Measurements from ENCODE around the gene LTBP1. TPM values are rescaled to one million over a fixed set of nuclear protein-coding genes. Genes with fewer than 3 reads are reported as not detected.
"Not testable (repeated sequence)": the region's sequence is repeated elsewhere in the genome, so short reads cannot be mapped to it uniquely, and the experiment has no call there.

Gene LTBP1, protein sequence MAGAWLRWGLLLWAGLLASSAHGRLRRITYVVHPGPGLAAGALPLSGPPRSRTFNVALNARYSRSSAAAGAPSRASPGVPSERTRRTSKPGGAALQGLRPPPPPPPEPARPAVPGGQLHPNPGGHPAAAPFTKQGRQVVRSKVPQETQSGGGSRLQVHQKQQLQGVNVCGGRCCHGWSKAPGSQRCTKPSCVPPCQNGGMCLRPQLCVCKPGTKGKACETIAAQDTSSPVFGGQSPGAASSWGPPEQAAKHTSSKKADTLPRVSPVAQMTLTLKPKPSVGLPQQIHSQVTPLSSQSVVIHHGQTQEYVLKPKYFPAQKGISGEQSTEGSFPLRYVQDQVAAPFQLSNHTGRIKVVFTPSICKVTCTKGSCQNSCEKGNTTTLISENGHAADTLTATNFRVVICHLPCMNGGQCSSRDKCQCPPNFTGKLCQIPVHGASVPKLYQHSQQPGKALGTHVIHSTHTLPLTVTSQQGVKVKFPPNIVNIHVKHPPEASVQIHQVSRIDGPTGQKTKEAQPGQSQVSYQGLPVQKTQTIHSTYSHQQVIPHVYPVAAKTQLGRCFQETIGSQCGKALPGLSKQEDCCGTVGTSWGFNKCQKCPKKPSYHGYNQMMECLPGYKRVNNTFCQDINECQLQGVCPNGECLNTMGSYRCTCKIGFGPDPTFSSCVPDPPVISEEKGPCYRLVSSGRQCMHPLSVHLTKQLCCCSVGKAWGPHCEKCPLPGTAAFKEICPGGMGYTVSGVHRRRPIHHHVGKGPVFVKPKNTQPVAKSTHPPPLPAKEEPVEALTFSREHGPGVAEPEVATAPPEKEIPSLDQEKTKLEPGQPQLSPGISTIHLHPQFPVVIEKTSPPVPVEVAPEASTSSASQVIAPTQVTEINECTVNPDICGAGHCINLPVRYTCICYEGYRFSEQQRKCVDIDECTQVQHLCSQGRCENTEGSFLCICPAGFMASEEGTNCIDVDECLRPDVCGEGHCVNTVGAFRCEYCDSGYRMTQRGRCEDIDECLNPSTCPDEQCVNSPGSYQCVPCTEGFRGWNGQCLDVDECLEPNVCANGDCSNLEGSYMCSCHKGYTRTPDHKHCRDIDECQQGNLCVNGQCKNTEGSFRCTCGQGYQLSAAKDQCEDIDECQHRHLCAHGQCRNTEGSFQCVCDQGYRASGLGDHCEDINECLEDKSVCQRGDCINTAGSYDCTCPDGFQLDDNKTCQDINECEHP (N-terminal part only)
- polyA plus RNA-seq (ENCODE audit: insufficient read length in 3 of 3): 10 to 100 TPM; 74.7 to 90.0 (median 83.3) TPM

DNA sequence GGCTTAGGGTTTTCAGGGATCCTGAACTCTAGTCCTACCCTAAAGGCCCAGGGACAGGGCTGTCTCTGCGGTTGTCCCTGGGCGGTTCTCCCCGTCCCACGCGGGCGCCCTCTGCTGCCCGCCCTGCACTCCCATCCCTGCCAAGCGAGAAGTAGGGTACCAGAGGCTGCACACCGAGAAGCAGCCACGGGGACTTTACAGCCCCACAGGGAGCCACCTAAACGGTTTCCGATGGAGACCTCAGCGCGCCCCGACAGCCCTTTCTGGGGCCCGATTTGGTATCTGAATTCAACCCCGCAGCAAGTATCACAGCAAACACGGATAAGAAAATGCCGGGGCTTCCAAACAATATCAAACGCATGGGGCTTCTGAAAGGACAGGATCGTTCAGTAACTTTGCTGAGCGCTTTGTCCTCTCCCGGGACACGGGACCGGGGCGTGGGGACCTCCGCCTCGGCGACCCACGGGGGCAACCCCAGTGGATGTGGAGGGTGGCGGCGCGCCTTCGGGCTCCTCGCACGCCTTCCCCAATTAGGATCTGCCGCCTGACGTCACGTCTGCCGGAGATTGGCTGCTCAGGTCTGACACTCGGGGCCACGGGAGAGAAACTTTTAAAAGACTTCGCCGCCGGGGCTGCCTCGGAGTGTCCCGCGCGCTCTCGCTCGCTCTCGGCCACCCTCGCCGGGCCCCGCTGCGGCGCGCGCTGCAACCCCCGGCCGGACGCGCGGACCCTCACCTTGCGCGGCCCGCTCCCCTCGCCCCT is at the start of gene LTBP1:
LTBP1 (plus strand) TSS at position 640 of the 762 bp plus-strand sequence. CDS start 372 bp downstream, outside the sequence.
- peak in 2 of 3 donors; percentile 62 to 66 for DNase-seq (ENCODE audit: low read depth in 3 of 3, low spot score in 2 of 3)

DNA sequence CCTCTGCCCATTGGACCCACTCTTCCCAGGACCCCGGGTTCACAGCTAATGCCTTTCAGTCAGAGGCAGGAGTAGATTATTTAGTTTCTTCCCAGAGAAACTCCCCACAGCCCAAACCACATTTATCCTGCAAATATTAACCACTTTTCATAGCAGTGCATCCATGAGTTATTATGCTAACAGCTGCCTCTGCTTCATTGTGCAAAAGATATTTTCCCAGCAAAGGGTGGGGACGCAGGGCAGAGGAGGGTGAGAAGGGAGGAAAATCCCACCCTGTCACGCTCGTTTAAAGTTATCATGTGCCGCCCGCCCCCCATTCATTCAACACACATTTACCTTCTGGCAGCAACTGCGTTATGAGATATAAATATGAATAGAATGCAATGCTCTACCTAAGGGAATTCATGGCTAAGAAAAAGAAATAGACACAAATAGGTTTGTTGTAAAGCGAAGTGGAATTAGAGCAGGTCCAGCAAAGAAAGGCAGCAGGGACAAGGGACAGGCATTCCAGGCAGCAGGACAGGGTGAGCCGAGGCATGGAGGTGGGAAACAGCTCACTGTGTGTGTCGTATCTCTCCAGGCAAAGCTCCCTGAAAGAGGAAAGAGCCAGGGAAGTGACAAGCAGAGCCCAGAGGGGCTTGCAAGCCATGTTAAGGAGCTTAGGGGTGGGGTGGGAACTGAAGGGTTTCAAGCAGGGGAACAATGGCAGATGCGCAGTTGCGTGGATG is 46.3 kb upstream of the LTBP1 start:
- no peak for DNase-seq (ENCODE audit: low read depth in 3 of 3, low spot score in 2 of 3)

DNA sequence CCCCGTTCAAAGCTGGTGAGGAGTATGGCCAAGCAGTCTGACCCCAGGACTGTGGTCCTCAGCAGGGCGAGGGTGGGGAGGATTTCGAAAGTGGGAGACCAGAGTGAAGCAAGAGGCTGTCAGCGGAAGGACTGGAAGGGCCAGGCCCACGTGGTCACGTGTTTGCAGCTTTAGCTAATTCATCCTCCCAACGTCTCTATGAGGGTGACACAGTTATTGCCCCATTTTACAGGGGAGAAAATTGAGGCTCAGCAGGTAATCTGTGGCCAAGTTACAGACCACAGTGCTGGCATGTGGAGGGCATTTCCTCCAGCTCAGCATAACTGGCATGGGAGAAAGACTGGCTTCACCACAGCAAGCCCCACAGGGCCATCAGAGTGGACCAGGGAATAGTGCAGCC is 45.4 kb upstream of the LTBP1 start:
- DNase-seq (ENCODE audit: low read depth in 3 of 3, low spot score in 2 of 3): no peak

DNA sequence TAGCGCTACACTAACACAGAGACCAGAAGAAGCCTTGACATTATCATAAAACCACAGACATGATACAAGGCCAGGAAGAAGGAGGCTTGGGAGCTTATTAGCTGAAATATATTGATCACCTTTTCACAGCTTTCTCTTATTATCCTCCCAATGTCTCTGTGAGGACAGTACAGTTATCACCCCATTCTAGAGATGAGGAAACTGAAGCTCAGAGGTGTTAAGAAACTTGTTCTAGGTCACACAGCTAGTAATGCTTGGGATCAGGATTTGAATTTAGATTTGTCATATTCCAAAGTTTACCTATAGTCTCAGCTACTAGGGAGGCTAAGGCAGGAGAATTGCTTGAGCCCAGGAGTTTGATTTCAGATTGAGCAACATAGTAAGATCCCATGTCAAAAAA is 44.6 kb upstream of the LTBP1 start:
- no peak for DNase-seq (ENCODE audit: low read depth in 3 of 3, low spot score in 2 of 3)

DNA sequence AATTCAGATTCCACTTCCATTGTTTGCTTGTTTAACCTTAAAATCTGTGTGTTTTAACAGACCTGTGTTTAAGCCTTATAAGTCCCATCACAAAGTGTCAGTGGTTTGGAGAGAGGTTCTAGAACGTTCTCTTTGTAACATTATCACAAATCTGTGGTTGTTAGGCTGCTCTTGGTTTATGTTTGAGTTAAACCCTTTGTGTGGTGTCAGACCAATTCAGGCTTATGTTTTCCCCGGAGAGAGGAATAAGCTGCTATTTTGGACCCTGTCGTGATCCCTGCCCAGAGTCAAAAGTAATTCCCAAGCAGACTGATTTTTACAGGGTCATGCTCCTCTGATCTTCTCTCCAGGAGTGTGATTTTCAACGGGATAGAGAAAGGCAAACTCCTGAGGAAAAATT is 43.8 kb upstream of the LTBP1 start:
- no peak for DNase-seq (ENCODE audit: low read depth in 3 of 3, low spot score in 2 of 3)

DNA sequence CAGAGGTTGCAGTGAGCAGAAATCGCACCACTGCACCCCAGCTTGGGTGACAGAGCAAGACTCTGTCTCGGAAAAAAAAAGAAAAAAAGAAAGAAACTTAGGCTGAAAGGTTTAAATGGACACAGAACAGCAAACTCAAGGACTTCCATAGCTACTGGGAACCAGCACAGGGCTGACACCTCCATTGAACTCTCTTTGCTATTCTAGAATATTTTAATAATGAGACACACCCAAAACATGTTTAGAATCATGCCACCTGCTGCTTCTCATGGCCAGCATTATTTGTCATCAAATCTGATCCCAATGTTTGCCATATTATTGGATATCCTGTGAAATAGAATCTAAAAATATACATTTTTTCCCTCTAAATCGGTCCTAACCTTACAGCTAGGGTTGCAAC is 42.7 kb upstream of the LTBP1 start:
- DNase-seq (ENCODE audit: low read depth in 3 of 3, low spot score in 2 of 3): no peak

DNA sequence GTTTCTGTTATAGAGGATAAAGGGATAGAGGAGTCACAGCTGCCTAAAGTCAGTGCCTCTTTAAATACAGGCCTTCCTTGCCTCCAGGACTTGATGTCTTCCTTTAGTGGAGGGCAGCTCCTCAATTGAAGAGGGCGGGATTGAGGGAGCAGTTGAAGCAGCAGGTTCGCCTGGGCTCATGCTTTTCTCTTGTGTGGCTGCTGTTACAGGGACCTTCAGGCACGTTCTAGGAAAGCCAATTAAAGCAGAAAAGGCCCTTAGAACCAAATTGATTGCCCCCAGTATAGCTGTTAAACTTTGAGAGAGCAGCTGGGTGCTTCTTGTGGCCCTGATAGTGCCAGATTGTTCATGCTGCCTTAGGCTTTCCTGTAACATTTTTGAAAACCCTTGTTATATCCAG is 42.0 kb upstream of the LTBP1 start:
- no peak for DNase-seq (ENCODE audit: low read depth in 3 of 3, low spot score in 2 of 3)

DNA sequence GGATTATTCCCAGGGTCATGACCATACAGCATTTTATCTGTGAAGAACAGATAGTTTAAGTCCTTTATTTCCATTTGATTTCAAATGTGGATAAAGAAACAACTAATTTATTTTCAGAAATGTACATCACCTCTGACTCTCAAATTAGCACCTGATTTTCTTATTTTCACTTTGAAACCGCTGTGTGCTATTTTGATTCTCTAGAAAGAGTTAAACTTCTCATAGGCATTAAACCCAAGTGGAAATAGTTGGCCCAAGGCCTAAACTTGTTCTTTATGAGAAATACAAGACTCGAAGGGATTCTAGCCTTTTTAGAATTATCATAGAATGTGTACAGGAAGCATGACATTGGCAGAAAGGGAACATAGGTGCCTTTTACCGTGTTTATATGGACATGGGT is 41.5 kb upstream of the LTBP1 start:
- DNase-seq (ENCODE audit: low read depth in 3 of 3, low spot score in 2 of 3): no peak

DNA sequence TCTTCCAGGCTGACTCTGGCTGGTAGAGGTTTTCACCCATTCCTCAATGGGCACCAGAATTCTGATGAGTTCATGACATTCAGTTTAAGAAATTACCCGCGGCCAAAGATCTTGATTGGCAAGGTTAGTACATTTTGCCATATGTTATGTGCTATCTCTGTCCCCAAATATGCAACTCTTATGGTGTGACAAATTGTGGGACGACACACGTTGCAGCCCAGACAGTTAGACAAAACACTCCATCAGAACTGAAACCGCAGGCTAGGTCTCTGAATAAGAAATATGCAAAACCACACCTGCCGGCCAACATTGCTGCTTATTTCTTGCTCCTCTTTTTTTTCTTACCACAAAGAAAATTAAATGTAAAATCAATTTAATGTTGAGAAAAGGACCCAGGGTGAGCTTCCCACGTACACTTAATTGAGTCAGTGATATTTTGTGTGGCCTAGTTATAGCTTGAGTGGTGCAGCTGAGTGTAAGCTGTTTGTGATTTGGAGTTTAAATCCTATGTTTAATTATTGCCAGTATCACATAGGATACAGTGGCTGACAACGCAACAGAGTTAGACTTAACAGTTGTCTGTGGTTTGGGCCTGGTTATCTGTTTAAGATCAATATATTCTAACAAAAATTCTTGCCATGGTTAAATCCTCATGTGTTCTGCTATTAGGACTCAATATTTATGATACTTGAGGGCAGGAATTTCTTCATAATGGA is 35.7 kb upstream of the LTBP1 start:
- DNase-seq (ENCODE audit: low read depth in 3 of 3, low spot score in 2 of 3): no peak

DNA sequence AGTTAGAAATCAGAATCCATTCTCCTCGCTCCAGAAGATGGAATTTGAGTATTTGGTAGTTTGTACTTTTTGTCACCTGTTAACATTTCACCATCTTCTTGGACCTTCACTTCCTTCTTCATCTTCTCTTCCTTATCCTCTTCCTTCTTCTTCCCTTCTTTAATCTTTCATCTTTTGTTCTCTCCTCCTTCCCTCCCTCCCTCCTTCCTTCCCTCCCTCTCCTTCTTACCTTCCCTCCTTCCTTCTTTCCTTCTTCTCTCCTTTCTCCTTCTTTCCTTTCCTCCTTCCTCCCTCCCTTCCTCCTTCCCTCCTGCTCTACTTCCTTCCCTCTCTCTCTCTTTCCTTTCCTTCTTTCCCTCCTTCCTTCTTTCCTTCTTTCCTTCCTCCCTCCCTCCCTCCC is 31.1 kb upstream of the LTBP1 start:
- DNase-seq (ENCODE audit: low read depth in 3 of 3, low spot score in 2 of 3): no peak

DNA sequence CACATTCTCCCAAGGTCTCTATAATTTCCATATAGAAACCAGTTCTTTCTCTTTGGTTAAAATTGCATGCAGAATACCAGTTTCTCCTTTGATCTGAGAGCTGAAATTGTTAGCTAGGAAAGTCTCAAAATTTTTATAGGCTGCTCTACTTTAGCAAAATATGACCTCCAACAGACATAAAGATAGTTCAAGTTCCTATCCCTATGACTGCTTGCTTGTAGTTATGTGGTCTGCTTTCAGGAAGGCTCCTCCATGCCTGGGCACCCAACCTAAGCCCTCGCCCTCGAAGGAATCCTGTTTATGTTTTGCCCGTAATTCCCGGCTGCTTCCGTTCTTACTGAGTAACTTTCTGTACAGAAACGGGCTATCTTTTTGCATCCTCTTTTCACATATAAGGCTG is 28.0 kb upstream of the LTBP1 start:
- no peak for DNase-seq (ENCODE audit: low read depth in 3 of 3, low spot score in 2 of 3)

DNA sequence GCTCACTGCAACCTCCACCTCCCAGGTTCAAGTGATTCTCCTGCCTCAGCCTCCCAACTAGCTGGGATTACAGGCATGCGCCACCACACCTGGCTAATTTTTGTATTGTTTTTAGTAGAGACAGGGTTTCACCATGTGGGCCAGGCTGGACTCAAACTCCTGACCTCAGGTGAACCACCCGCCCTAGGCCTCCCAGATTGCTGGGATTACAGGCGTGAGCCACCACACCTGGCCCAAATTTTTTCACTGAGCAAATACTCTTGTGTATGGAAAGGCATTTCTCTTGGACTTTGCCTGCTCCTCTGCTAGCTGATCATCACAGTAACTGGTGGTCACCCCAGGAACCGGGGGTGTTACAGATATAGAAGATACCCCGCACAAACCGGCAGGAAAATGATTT is 26.9 kb upstream of the LTBP1 start:
- DNase-seq (ENCODE audit: low read depth in 3 of 3, low spot score in 2 of 3): not testable (repeated sequence)

DNA sequence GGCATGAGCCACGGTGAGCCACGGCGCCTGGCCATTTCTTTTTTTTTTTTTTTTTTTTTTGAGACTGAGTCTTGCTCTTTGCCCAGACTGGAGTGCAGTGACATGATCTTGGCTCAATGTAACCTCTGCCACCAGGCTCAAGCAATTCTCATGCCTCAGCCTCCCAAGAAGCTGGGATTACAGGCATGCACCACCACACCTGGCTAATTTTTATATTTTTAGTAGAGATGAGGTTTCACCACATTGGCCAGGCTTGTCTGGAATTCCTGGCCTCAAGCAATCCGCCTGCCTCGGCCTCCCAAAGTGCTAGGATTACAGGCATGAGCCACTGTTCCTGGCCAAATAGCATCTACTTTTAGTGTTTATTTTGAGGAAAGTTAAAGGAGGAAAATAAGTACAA is 25.3 kb upstream of the LTBP1 start:
- DNase-seq (ENCODE audit: low read depth in 3 of 3, low spot score in 2 of 3): not testable (repeated sequence)

DNA sequence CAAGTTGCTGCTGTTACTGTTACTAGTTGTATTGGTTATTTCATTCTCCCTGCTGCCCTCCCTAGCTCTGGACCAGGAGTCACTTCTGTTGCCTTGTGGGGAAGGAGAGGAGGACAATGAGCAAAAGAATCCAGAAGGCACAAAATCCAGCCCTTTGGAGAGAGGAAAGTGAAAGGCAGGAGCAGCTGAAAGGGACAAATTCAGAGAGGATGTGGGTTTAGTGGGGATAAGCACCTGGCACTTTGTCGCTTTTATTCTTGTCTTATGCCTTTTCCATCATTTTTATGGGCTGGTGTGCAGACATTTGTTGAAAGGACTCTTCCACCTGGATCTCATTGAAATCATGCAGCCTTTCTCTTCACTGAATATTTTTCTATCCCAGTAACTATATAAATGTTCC is 24.3 kb upstream of the LTBP1 start:
- no peak for DNase-seq (ENCODE audit: low read depth in 3 of 3, low spot score in 2 of 3)

DNA sequence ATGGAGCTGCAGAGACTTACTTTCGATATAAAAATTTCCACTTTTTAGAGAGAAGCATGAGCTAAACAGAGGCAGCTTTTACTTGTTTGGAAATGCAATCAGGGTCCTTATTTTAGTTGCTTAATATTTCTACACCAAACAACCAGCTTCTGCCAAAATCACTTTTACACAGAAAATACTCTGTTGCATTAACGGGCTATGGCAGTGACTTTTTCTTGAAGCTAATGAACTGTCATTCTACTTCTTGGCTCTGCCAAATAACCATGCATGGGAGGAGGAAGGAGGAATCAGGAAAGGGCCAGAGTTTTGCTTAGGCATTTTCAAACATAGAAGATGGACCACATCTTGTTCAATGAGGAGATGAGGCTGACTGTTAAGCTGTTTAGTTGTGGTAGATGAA is 23.6 kb upstream of the LTBP1 start:
- no peak for DNase-seq (ENCODE audit: low read depth in 3 of 3, low spot score in 2 of 3)

DNA sequence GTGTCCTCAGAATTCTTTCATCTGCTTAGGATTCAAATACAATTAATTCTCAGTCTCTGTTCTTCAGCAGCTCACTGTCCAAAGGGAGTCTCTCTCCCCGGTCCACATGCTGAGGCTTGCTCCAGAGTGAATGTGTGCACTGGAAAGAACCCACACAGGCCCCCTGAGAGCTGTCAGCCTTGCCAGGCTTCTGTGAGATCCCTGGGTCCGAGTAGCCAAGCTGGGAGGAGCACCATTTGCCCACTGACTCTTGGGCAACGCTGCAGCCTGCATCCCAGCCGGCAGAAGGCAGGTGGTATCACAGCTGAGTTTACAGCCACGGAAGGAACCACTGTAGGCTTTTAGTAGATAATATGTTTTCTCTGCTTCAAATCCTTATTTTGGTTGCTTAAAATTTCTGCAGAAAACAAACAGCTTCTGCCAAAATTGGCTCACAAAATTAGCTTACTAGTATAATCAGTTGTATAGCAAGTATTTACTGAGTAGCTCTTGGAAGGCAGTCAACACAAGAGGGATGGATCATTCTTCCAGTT is 21.4 kb upstream of the LTBP1 start:
- no peak for DNase-seq (ENCODE audit: low read depth in 3 of 3, low spot score in 2 of 3)

DNA sequence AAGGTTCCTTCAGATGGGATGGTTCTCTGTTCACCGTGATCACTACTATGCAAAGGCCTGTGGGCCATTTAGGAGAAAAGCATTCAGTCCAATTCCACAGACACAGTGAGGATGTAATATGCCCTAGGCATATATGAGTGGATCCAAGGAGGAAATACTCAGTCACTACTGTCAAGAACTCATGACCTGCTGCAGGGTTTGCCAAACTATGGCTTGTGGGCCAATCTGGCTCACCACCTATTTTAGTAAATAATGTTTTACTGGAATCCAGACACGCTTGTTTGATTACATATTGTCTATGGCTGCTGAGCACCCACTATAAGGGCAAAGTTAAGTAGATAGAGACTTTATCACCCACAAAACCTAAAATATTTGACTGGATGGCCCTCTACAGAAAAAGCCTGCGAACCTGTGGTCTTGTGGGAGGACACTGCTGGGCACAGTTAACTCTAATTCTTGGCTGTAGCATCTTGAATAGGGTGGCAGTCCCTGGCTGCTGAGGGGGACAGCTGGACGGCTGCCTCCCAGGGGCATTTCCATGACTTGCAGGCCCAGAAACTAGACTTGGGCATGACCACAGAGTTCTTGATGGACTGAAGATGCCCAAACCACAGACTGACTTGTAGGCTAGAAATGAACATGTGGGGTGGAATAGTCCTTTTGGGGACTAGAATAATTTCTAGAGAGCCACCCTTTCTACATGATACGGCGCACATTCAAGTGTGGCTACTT is 20.6 kb upstream of the LTBP1 start:
- DNase-seq (ENCODE audit: low read depth in 3 of 3, low spot score in 2 of 3): no peak

DNA sequence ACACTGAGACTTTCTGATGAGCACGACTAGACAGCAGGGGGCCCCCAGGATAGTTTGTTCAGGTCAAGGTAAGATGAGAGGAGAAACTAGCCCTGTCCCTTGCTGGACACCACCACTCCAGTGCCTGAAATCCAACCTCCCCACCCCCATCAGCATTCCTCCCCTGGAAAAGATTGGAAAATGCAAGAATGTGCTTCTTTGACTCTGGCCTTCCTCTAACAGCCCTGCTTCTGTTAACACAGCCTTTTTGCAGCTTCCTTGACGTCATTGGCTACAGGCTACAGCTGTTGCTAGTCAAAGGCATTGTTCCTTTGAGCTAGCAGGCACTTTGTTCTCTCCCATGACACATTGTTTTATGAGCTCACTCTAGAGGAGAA is 20.1 kb upstream of the LTBP1 start:
- no peak for DNase-seq (ENCODE audit: low read depth in 3 of 3, low spot score in 2 of 3)
